ENCODE results near the gene CELF6. TPM values are rescaled to one million over a fixed set of nuclear protein-coding genes. Genes with fewer than 3 reads are reported as not detected.
A peak's percentile ranks its signal among the peaks of the same experiment; 100 is the strongest.

CELF6 gene
- total RNA-seq, 1 experiment from 2014 or later: 0.19 TPM

DNA sequence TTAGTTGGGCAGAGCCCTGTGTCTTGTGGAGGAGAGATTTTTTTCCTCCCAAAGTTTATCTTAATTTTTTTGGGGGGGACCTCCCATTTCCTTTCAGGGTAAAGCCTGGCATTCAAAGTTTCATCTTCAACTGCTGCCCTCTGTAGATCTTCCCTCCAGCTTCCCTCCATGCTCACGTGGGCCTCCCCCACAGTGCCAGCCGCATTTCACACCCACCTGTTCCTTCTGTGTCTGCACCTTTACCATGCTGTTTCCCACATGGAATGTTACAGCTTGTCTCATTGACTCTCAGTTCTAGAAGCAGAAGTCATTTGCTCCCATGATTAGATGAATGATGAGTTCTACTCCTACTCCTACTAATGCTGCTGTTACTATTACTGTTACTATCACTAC lies 6.5 kb downstream of the CELF6 start:
- peaks cover 81% of the 10 kb centered on the region for H3K27me3 Mint-ChIP-seq (ENCODE audit: unreplicated experiment)

DNA sequence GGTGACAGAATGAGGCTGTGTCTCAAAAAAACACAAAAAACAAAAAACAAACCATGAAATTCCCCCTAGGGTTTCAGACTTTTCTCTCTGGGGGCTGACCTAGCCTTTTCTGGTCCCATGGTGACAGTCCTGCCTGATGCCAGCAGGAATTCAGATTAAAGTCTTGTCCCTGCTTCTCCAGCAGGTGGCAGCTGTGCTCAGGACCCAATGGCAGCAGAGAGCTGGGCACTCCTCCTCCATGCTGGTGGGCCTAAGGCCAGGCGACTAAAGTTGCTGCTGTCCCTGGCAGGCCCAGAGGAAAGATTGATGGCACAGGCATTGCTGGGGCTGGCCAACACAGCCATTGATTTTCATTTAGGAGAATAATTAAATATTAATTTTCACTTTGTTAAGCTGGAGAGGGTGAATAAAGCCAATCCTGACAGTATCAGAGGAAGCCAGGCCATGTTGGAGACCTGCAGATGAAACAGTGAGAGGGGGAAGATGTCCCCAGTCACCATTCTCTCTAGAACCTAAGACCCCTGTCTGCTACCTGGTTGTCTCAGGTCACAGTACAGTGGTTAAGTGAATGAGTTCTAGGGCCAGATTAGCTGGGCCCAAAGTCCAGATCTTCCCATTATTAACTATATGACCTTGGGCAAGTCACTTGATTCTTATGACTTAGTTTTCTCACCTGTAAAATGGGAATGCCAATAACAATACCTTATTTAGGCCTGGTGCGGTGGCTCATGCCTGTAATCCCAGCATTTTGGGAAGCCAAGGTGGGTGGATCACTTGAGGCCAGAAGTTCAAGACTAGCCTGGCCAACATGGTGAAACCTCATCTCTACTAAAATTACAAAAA lies 7.1 kb downstream of the CELF6 start:
- Mint-ChIP-seq H3K9me3 (ENCODE audit: low read depth, unreplicated experiment) (no peaks in the 10 kb centered on the region), H3K36me3 (ENCODE audit: insufficient read depth, unreplicated experiment) (no peaks in the 10 kb centered on the region), H3K4me1 (ENCODE audit: low read depth, unreplicated experiment) (no peaks in the 10 kb centered on the region), H3K27me3 (ENCODE audit: unreplicated experiment) (peaks cover 81% of the 10 kb centered on the region), H3K27ac (ENCODE audit: unreplicated experiment) (no peak overlapping the region), H3K4me3 (ENCODE audit: low read depth, unreplicated experiment) (no peak overlapping the region)
- CTCF ChIA-PET: interaction anchor here (0.8 to 1.7 kb wide), 5 partner anchors 149 to 953 kb away, joined by 3 to 8 read pairs (median 4); no protein-coding TSS in a partner anchor
- DNase-seq: peak; percentile 78
- no TSS peak for BruUV-seq (replicated peaks)
- TF ChIP-seq, protein P1, sequence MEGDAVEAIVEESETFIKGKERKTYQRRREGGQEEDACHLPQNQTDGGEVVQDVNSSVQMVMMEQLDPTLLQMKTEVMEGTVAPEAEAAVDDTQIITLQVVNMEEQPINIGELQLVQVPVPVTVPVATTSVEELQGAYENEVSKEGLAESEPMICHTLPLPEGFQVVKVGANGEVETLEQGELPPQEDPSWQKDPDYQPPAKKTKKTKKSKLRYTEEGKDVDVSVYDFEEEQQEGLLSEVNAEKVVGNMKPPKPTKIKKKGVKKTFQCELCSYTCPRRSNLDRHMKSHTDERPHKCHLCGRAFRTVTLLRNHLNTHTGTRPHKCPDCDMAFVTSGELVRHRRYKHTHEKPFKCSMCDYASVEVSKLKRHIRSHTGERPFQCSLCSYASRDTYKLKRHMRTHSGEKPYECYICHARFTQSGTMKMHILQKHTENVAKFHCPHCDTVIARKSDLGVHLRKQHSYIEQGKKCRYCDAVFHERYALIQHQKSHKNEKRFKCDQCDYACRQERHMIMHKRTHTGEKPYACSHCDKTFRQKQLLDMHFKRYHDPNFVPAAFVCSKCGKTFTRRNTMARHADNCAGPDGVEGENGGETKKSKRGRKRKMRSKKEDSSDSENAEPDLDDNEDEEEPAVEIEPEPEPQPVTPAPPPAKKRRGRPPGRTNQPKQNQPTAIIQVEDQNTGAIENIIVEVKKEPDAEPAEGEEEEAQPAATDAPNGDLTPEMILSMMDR (IDR thresholded peaks at IDR 0.05; ENCODE audit: unreplicated experiment): peak; percentile 74
- intact Hi-C loops (cut with micrococcal nuclease; ENCODE audit: unreplicated experiment): no loop called here

More for the DNA sequence above, 6.5 kb downstream of the CELF6 start:
- CTCF ChIA-PET: interaction anchor here (0.9 to 1.7 kb wide), 4 partner anchors 220 to 952 kb away, joined by 3 to 8 read pairs (median 5); no protein-coding TSS in a partner anchor
- H3K9me3 Mint-ChIP-seq (ENCODE audit: low read depth, unreplicated experiment): no peaks in the 10 kb centered on the region
- H3K36me3 Mint-ChIP-seq (ENCODE audit: insufficient read depth, unreplicated experiment): no peaks in the 10 kb centered on the region
- DNase-seq: no peak
- H3K4me3 Mint-ChIP-seq (ENCODE audit: low read depth, unreplicated experiment): no peak overlapping the region
- no peaks in the 10 kb centered on the region for H3K4me1 Mint-ChIP-seq (ENCODE audit: low read depth, unreplicated experiment)
- intact Hi-C loops (cut with micrococcal nuclease; ENCODE audit: unreplicated experiment): no loop called here
- TF ChIP-seq, protein P1 (IDR thresholded peaks at IDR 0.05; ENCODE audit: unreplicated experiment): no peak
- H3K27ac Mint-ChIP-seq (ENCODE audit: unreplicated experiment): no peak overlapping the region
- no TSS peak for BruUV-seq (replicated peaks)

DNA sequence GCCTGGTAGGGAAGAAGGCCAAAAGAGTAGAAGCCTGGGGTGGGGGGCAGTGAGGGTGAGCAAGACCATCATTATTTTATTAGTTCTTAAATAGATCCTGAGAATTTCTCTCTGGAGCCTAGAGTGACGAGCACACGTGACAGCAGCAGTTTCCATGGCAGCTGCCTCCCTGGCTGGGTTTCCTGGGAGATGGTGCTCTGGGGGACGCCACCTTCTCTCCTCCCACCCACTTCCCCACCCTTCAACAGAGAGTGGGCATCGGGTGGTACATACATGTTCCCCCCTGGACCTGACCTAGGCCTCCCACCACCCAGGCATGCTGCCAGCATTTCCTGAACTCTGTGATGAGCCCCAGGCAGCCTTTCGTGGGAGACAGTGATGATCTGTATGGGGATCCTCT lies 12.9 kb downstream of the CELF6 start:
- peaks cover 8% of the 10 kb centered on the region for H3K4me1 Mint-ChIP-seq (ENCODE audit: low read depth, unreplicated experiment)
- CTCF ChIA-PET: no interaction called here
- H3K4me3 Mint-ChIP-seq (ENCODE audit: low read depth, unreplicated experiment): no peak overlapping the region
- TF ChIP-seq, protein P1 (IDR thresholded peaks at IDR 0.05; ENCODE audit: unreplicated experiment): no peak
- BruUV-seq (replicated peaks): no TSS peak
- intact Hi-C loops (cut with micrococcal nuclease; ENCODE audit: unreplicated experiment): no loop called here
- DNase-seq: no peak
- H3K27ac Mint-ChIP-seq (ENCODE audit: unreplicated experiment): no peak overlapping the region
- H3K9me3 Mint-ChIP-seq (ENCODE audit: low read depth, unreplicated experiment): no peaks in the 10 kb centered on the region
- peaks cover 69% of the 10 kb centered on the region for H3K27me3 Mint-ChIP-seq (ENCODE audit: unreplicated experiment)
- no peaks in the 10 kb centered on the region for H3K36me3 Mint-ChIP-seq (ENCODE audit: insufficient read depth, unreplicated experiment)

DNA sequence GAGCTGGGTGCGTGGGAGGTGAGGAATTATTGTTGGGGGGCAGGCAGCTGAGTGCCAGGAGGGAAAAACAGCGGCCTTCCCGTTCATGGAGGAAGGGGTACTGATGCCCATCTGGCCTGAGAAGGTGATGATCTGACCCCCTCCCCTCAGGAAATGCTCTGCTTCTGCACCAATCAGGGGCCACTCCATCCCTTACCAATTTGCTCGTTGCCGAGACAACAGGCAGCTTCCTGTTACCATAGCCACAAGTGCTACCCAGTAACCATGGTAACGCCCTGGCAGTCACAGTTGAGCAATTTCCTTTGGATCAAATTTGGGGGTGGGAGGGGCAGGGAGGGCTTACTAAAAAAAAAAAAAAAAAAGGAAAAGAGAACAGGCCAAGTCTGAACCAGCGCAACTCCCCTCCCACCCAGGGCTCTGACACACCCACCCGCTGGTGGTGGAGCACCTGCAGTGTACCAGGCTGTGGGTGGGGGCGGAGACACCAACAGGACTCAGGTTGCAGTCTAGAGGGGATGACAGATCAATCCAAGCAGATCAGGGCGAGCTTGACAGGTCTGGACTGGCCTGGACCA lies 13.7 kb downstream of the CELF6 start:
- intact Hi-C loops (cut with micrococcal nuclease; ENCODE audit: unreplicated experiment): no loop called here
- Mint-ChIP-seq H3K36me3 (ENCODE audit: insufficient read depth, unreplicated experiment) (no peaks in the 10 kb centered on the region), H3K27me3 (ENCODE audit: unreplicated experiment) (peaks cover 61% of the 10 kb centered on the region), H3K9me3 (ENCODE audit: low read depth, unreplicated experiment) (no peaks in the 10 kb centered on the region), H3K27ac (ENCODE audit: unreplicated experiment) (no peak overlapping the region), H3K4me3 (ENCODE audit: low read depth, unreplicated experiment) (no peak overlapping the region), H3K4me1 (ENCODE audit: low read depth, unreplicated experiment) (peaks cover 8% of the 10 kb centered on the region)
- DNase-seq: no peak
- TF ChIP-seq, protein P1 (IDR thresholded peaks at IDR 0.05; ENCODE audit: unreplicated experiment): no peak
- CTCF ChIA-PET: no interaction called here
- no TSS peak for BruUV-seq (replicated peaks)

Data from Calu3 (cell line).